HEK293T (cell line): ENCODE measurements around the gene TMEM248.
A peak's percentile ranks its signal among the peaks of the same experiment; 100 is the strongest.
"Not testable (repeated sequence)": the region's sequence is repeated elsewhere in the genome, so short reads cannot be mapped to it uniquely, and the experiment has no call there.

Experiments
- CTCF ChIA-PET: fragments of 350-600 bp; formaldehyde crosslinking; extraction: SDS; loops from one replicate; lab custom pipeline; 2021; ENCODE audit warnings: antibody characterized with exemption, inconsistent platforms; lab: Yijun Ruan, JAX
- POLR2A ChIA-PET: fragments of 350-600 bp; formaldehyde crosslinking; extraction: SDS; loops from one replicate; lab custom pipeline; 2020; ENCODE audit warnings: antibody characterized with exemption, inconsistent platforms; lab: Yijun Ruan, JAX
- DNase-seq: peaks from one replicate; pipeline ENCODE4 v3.0.0; 2012; ENCODE audit warnings: mixed read lengths; ENCODE audit errors: extremely low spot score
- ARNT ChIP-seq: fragments of 450-650 bp; IDR thresholded peaks from 2 replicates; pipeline ENCODE4 v1.6.1; 2017; ENCODE audit warnings: mild to moderate bottlenecking
- BHLHE40 ChIP-seq: fragments of 450-650 bp; IDR thresholded peaks from 2 replicates; pipeline ENCODE4 v1.6.1; 2016; ENCODE audit warnings: mild to moderate bottlenecking, moderate library complexity, borderline replicate concordance
- CTBP1 ChIP-seq: fragments of 450-650 bp; IDR thresholded peaks from 2 replicates; pipeline ENCODE4 v1.6.1; 2016; ENCODE audit warnings: borderline replicate concordance
- ELF4 ChIP-seq: fragments of 450-650 bp; IDR thresholded peaks from 2 replicates; pipeline ENCODE4 v1.6.1; 2017; ENCODE audit warnings: antibody characterized with exemption
- FOXA1 ChIP-seq: fragments of 450-650 bp; IDR thresholded peaks from 2 replicates; pipeline ENCODE4 v1.6.1; 2016; ENCODE audit warnings: mild to moderate bottlenecking
- FOXK2 ChIP-seq: fragments of 450-650 bp; IDR thresholded peaks from 2 replicates; pipeline ENCODE4 v1.6.1; 2016; ENCODE audit warnings: mild to moderate bottlenecking
- FOXM1 ChIP-seq: fragments of 450-650 bp; IDR thresholded peaks from 2 replicates; pipeline ENCODE4 v1.6.1; 2017; ENCODE audit warnings: mild to moderate bottlenecking, borderline replicate concordance
- HDGF ChIP-seq: fragments of 450-650 bp; IDR thresholded peaks from 2 replicates; pipeline ENCODE4 v1.6.1; 2017; ENCODE audit warnings: antibody characterized with exemption, borderline replicate concordance
- L3MBTL2 ChIP-seq: fragments of 450-650 bp; conservative IDR thresholded peaks from 2 replicates; pipeline ENCODE4 v1.6.1; 2016; ENCODE audit warnings: mild to moderate bottlenecking
- LEF1 ChIP-seq: fragments of 450-650 bp; IDR thresholded peaks from 2 replicates; pipeline ENCODE4 v1.6.1; 2017; ENCODE audit warnings: mild to moderate bottlenecking, borderline replicate concordance
- NFRKB ChIP-seq: fragments of 450-650 bp; IDR thresholded peaks from 2 replicates; pipeline ENCODE4 v1.6.1; 2016; ENCODE audit warnings: mild to moderate bottlenecking, moderate library complexity
- SP1 ChIP-seq: fragments of 450-650 bp; IDR thresholded peaks from 2 replicates; pipeline ENCODE4 v1.6.1; 2017
- SUZ12 ChIP-seq: fragments of 450-650 bp; IDR thresholded peaks from 2 replicates; pipeline ENCODE4 v1.6.1; 2016; ENCODE audit warnings: mild to moderate bottlenecking
- TARDBP ChIP-seq: fragments of 450-650 bp; IDR thresholded peaks from 2 replicates; pipeline ENCODE4 v1.6.1; 2016
- ZNF384 ChIP-seq: fragments of 450-650 bp; IDR thresholded peaks from 2 replicates; pipeline ENCODE4 v1.6.1; 2016
- TF ChIP-seq, protein P1 (sequence below): fragments of 450-650 bp; IDR thresholded peaks from 2 replicates; pipeline ENCODE4 v1.6.1; 2016

Gene TMEM248

DNA sequence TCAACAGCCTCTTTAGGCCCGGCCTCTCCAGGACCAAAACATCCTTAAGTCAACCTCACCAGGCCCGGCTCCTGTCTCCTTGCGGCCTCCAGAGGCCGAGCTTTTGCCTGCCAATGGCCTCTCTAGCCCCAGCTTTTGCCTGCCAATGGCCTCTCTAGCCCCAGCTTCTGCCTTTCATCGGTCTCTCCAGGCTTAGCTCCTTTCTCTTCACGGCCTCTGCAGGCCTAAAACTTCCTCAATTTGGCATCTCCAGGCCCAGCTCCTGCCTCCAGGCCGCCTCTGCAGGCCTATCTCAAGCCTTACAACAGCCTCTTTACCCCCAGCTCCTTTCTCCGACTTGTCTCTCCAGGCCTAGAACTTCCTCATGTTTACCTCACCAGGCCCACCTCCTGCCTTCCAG is 15.7 kb upstream of the TMEM248 start:
- TF ChIP-seq ZNF384, result no peak
- no peak for TF ChIP-seq ELF4
- TF ChIP-seq HDGF, result no peak
- TF ChIP-seq SP1, result no peak
- no peak for TF ChIP-seq L3MBTL2
- no peak for DNase-seq
- POLR2A ChIA-PET, result interaction anchor here (1.2 to 1.7 kb wide), 2 partner anchors 16 to 60 kb away, joined by 3 to 6 read pairs; no protein-coding TSS in a partner anchor
- CTCF ChIA-PET, result interaction anchor here (0.6 to 1.2 kb wide), 3 partner anchors 9 to 1884 kb away, joined by 3 to 5 read pairs (median 3); no protein-coding TSS in a partner anchor

DNA sequence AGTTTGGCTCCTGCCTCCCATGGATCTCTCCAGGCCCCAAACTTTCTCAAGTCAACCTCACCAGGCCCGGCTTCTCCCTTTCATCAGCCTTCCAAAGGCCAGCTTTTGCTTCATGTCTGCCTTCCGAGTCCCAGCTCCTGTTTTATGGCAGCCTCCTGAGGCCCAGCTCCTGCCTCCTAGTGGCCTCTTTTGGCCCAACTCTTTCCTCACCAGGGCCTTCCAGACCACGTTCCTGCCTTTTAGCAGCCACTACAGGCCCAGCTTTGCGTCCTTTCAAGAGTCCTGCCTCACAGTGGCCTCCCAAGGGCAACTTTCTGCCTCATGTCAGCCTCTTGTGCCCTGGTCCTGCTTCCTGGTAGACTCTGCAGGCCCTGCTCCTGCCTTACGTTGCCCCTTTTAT is 15.3 kb upstream of the TMEM248 start:
- DNase-seq, result peak; percentile 33
- ChIA-PET CTCF (interaction anchor here (0.6 to 1.2 kb wide), 3 partner anchors 10 to 1884 kb away, joined by 3 to 5 read pairs (median 3); no protein-coding TSS in a partner anchor), POLR2A (interaction anchor here (1.7 kb wide), 1 partner anchor 61 kb away, joined by 6 read pairs; no protein-coding TSS in a partner anchor)
- no peak for TF ChIP-seq CTBP1
- no peak for TF ChIP-seq ZNF384
- TF ChIP-seq NFRKB, result no peak
- TF ChIP-seq FOXM1, result no peak
- no peak for TF ChIP-seq ELF4
- no peak for TF ChIP-seq HDGF
- no peak for TF ChIP-seq SUZ12
- no peak for TF ChIP-seq BHLHE40
- TF ChIP-seq, protein P1, sequence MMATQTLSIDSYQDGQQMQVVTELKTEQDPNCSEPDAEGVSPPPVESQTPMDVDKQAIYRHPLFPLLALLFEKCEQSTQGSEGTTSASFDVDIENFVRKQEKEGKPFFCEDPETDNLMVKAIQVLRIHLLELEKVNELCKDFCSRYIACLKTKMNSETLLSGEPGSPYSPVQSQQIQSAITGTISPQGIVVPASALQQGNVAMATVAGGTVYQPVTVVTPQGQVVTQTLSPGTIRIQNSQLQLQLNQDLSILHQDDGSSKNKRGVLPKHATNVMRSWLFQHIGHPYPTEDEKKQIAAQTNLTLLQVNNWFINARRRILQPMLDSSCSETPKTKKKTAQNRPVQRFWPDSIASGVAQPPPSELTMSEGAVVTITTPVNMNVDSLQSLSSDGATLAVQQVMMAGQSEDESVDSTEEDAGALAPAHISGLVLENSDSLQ, result no peak
- no peak for TF ChIP-seq TARDBP
- TF ChIP-seq LEF1, result no peak
- no peak for TF ChIP-seq L3MBTL2
- TF ChIP-seq FOXK2, result no peak
- TF ChIP-seq SP1, result no peak
- no peak for TF ChIP-seq ARNT
- no peak for TF ChIP-seq FOXA1

DNA sequence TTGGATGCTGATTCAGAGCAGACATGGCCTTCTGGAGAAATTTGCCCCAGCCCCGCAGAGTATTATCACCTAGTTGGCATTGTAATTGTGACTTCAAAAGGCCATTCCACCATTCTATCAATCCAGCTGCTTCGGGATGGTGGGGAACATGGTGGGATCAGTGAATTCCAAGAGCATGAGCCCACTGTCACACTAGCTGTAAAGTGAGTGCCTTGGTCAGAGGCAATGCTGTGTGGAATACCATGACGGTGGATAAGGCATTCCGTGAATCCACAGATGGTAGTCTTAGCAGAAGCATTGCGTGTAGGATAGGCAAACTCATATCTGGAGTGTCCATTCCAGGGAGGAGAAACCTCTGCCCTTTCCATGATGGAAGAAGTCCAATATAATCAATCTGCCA is 13.3 kb upstream of the TMEM248 start:
- DNase-seq, result no peak
- POLR2A ChIA-PET, result no interaction called here
- CTCF ChIA-PET, result no interaction called here
- TF ChIP-seq SUZ12 (no peak), FOXK2 (no peak), FOXA1 (no peak), SP1 (no peak), ZNF384 (no peak), ELF4 (no peak), L3MBTL2 (no peak), TARDBP (no peak), CTBP1 (no peak), BHLHE40 (no peak), FOXM1 (no peak), NFRKB (no peak), HDGF (no peak), LEF1 (no peak), ARNT (no peak)
- TF ChIP-seq, protein P1, result no peak

DNA sequence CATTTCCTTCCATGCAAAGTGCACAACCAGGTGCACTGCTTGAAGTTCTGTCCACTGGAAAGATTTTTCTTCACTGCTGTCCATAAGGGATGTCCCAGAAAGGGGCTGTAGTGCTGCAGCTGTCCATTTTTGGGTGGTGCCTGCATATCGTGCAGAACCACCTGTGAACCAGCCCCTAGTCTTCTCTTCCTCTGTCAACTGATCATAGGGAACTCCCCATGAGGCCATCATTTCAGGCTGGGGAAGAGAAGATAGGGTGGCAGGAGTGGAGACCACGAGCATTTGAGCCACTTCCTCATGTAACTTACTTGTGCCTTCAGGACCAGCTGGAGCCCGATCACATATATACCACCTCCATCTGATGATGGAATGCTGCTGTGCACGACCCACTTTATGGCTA is 12.4 kb upstream of the TMEM248 start:
- DNase-seq, CTCF ChIA-PET, POLR2A ChIA-PET: not testable (repeated sequence)

DNA sequence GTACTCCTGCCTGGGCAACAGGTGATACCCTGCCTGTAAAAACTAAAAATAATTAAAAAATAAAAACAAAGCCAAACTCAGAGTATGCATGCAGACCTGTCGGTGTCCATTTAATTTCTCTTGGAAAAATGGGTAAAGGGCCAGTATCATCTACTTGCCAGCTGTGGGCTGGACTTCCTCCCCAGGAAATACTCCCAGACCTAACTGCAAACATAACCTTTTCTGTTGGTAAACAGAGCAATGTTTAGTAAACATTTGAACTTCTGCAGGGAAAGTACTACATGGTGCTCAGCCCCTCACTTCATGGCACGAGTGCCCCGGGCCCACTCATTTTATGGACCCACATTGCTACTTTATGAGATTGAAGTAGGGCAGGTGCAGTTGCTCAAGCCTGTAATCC is 10.2 kb upstream of the TMEM248 start:
- no peak for TF ChIP-seq TARDBP
- TF ChIP-seq ARNT, result no peak
- no peak for TF ChIP-seq SP1
- TF ChIP-seq HDGF, result no peak
- TF ChIP-seq FOXA1, result no peak
- TF ChIP-seq CTBP1, result no peak
- TF ChIP-seq NFRKB, result no peak
- TF ChIP-seq SUZ12, result no peak
- no peak for TF ChIP-seq FOXM1
- TF ChIP-seq ELF4, result no peak
- TF ChIP-seq BHLHE40, result no peak
- TF ChIP-seq, protein P1, result no peak
- TF ChIP-seq ZNF384, result no peak
- no peak for TF ChIP-seq FOXK2
- no peak for TF ChIP-seq LEF1
- TF ChIP-seq L3MBTL2, result no peak
- ChIA-PET CTCF (no interaction called here), POLR2A (no interaction called here)
- no peak for DNase-seq

DNA sequence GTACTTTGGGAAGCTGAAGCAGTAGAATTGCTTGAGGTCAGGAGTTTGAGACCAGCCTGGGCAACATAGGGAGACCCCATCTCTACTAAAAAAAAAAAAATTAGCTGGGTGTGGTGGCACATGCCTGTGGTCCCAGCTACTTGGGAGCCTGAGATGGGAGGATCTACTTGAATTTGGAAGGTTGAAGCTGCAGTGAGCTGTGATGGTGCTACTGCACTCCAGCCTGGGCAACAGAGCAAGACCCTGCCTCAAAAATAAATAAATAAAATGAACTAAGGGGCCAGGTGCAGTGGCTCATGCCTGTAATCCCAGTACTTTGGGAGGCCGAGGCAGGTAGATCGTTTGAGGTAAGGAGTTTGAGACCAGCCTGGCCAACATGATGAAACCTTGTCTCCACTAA is 9.8 kb upstream of the TMEM248 start:
- DNase-seq, POLR2A ChIA-PET, CTCF ChIA-PET: not testable (repeated sequence)

DNA sequence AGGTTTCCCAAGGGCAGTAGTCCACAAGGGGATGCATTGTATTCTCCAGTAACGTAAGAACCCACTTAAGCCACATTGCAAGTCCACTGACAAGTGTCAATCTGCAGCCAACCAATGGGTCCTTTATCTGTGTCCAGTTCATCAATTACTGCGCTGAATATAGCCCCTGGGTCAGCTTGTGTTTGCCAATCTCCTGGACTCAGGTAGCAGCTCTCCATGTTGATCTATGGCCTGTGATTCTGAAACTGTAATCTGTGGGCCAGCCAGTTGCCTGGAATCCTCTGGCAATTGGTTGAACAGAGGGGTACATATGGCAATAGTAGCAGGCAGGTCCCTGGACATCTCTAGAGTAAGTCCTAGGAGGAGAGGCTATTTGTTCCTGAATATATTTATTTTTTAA is 8.8 kb upstream of the TMEM248 start:
- ChIA-PET CTCF (no interaction called here), POLR2A (no interaction called here)
- no peak for DNase-seq
- TF ChIP-seq ARNT (no peak), NFRKB (no peak), ZNF384 (no peak)
